Left lung (tissue), 10 donors: ENCODE measurements around the gene NAXD. TPM values are rescaled to one million over a fixed set of nuclear protein-coding genes. Genes with fewer than 3 reads are reported as not detected.
A peak's percentile ranks its signal among the peaks of the same experiment; 100 is the strongest.

Experiments used
- ATAC-seq: fragments of 200-7000 bp; cut with Tn5 transposase; one replicate; pipeline ENCODE4 v1.9.1; 2020; ENCODE audit warnings: moderate library complexity
- DNase-seq, 4 donors: peaks; one replicate each; pipeline ENCODE4 v3.0.0-alpha.2; 2013 to 2020
- H3K27ac ChIP-seq, 2 donors: fragments of 200-600 bp; sonication (generic) in 1 of 2; one replicate each; pipeline versions ENCODE4 v1.5.0 to v1.8.0; 2020 to 2021
- H3K27me3 ChIP-seq, 2 donors: fragments of 200-600 bp; sonication (generic) in 1 of 2; one replicate each; pipeline versions ENCODE4 v1.5.0 to v1.8.0; 2020 to 2021
- H3K36me3 ChIP-seq, 2 donors: fragments of 200-600 bp; sonication (generic) in 1 of 2; one replicate each; pipeline versions ENCODE4 v1.5.0 to v1.8.0; 2020 to 2021
- H3K4me1 ChIP-seq, 2 donors: fragments of 200-600 bp; one replicate each; pipeline ENCODE4 v1.8.0; 2021
- H3K4me3 ChIP-seq, 2 donors: fragments of 200-600 bp; sonication (generic) in 1 of 2; one replicate each; pipeline versions ENCODE4 v1.5.0 to v1.8.0; 2020 to 2021; ENCODE audit warnings: mild to moderate bottlenecking in 1 of 2
- H3K9me3 ChIP-seq, 2 donors: fragments of 200-600 bp; sonication (generic) in 1 of 2; one replicate each; pipeline versions ENCODE4 v1.5.0 to v1.8.0; 2020 to 2021
- intact Hi-C, 2 donors: fragments of 100-400 bp; cut with DNase I; formaldehyde crosslinking; loops; one replicate each; pipeline versions ENCODE4 v1.11.2 to v1.14.2; 2022
- polyA plus RNA-seq, 6 donors: library from polyadenylated mRNA; unstranded; fragments of 120-200 nt; gene quantifications; one replicate each; pipeline ENCODE4 v1.2.1, GENCODE V29; 2013; ENCODE audit not compliant: insufficient read length in 6 of 6
- total RNA-seq, 2 donors: library from RNA; stranded (reverse); fragmentation: NEBNext Ultra II Directional; extraction: Animal tissue kit (Norgen Biotek cat#: 25700); gene quantifications; one replicate each; pipeline ENCODE4 v1.2.1, GENCODE V29; 2021
- TF ChIP-seq, protein P1 (sequence below), 2 donors: fragments of 200-600 bp; sonication (generic) in 1 of 2; IDR thresholded peaks; one replicate each; pipeline versions ENCODE4 v1.5.0 to v1.8.0; 2021; ENCODE audit warnings: antibody characterized with exemption in 2 of 2
- donor health status: DM: no; HTN: yes; CAD: no.
- donor health status: DM: no; HTN: no; CAD: no.

Gene NAXD
- total and polyA plus RNA-seq, 8 donors, result 25.3 to 41.1 (median 37.7) TPM

DNA sequence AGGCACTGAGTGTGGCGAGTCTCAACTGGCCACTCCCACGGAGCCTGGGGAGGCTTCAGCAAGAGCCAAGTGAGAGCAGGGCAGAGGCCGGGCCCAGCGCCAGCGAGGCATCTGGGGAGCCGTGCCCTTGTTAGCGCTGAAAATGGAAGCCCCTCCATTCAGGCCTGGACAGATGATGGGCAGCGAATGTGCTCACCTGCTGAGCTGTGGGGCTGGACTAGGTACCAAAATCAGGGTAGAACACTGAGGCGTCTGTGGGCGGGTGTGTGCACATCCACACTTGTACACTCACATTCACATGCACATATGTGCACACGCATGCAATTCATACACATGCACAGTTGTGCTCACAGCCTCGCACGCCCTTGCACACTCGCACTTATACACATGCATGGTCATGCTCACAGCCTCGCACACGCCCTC, 20.7 kb downstream of the NAXD start:
- no peak for ATAC-seq
- TF ChIP-seq, protein P1, sequence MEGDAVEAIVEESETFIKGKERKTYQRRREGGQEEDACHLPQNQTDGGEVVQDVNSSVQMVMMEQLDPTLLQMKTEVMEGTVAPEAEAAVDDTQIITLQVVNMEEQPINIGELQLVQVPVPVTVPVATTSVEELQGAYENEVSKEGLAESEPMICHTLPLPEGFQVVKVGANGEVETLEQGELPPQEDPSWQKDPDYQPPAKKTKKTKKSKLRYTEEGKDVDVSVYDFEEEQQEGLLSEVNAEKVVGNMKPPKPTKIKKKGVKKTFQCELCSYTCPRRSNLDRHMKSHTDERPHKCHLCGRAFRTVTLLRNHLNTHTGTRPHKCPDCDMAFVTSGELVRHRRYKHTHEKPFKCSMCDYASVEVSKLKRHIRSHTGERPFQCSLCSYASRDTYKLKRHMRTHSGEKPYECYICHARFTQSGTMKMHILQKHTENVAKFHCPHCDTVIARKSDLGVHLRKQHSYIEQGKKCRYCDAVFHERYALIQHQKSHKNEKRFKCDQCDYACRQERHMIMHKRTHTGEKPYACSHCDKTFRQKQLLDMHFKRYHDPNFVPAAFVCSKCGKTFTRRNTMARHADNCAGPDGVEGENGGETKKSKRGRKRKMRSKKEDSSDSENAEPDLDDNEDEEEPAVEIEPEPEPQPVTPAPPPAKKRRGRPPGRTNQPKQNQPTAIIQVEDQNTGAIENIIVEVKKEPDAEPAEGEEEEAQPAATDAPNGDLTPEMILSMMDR (IDR thresholded peaks at IDR 0.05), result no peak
- H3K9me3 ChIP-seq, result no peaks in the 10 kb centered on the region
- intact Hi-C loops, result no loop called here
- H3K27me3 ChIP-seq, result no peaks in the 10 kb centered on the region
- peak in 1 of 4 donors; percentile 58 for DNase-seq
- no peaks in the 10 kb centered on the region for H3K4me1 ChIP-seq
- H3K27ac ChIP-seq, result no peak overlapping the region
- no peak overlapping the region for H3K4me3 ChIP-seq
- peaks cover 3 to 86% of the 10 kb centered on the region in 2 donors for H3K36me3 ChIP-seq

DNA sequence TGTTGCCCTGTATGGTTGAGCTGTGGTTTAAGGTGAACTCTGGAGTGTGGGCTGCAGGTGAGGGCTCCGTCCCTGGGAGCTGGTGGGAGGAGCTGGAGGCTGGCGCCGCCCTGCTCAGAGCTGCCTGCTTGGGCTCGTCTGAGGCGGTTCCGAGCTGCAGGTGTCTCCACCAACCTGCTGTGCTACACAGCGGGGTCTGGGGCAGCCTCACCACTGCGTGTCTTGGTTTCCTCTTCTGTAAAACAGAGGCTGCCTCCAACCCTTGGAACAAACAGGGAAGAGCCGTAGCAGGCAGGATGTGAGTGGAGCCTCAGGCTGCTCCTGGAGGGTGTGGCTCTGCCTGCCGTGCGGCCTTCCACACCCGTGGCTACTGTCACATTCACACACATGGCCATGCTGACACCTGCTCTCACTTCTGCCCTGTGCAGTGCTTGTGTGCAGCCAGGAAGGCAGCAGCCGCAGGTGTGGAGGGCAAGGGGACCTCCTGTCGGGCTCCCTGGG, 21.4 kb downstream of the NAXD start:
- Histone ChIP-seq H3K27ac (no peak overlapping the region), H3K36me3 (peaks cover 3 to 86% of the 10 kb centered on the region in 2 donors), H3K27me3 (no peaks in the 10 kb centered on the region), H3K9me3 (no peaks in the 10 kb centered on the region), H3K4me3 (no peak overlapping the region), H3K4me1 (no peaks in the 10 kb centered on the region)
- DNase-seq, result peak in 1 of 4 donors; percentile 77
- no peak for ATAC-seq
- intact Hi-C loops, result no loop called here
- TF ChIP-seq, protein P1 (IDR thresholded peaks at IDR 0.05), result no peak

DNA sequence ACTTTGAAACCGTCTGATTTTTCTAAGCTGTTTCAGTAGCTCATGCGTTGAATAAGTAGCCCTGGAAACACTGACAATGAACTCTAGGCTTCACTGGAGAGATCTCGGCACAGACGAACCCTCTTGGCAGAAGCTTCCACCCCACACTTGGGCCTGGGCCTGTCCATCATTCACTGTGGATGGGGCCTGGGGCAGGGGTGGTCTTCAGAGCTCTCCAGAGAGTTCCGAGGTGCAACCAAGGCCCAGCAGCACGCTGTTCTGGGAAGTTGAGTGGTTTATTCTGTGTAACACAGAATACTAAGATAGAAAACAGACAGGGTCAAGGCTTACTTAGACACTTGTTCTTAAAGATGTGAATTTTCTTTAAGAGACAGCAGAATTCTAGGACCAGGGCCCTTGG, 21.9 kb downstream of the NAXD start:
- no peak for ATAC-seq
- Histone ChIP-seq H3K27me3 (no peaks in the 10 kb centered on the region), H3K4me1 (no peaks in the 10 kb centered on the region), H3K36me3 (peaks cover 3 to 86% of the 10 kb centered on the region in 2 donors), H3K9me3 (no peaks in the 10 kb centered on the region), H3K27ac (no peak overlapping the region), H3K4me3 (no peak overlapping the region)
- intact Hi-C loops, result no loop called here
- peak in 1 of 4 donors; percentile 17 for DNase-seq
- TF ChIP-seq, protein P1 (IDR thresholded peaks at IDR 0.05), result no peak

- TF ChIP-seq, protein P1 (IDR thresholded peaks at IDR 0.05), result no peak
- no peaks in the 10 kb centered on the region for H3K4me1 ChIP-seq
- H3K27me3 ChIP-seq, result no peaks in the 10 kb centered on the region
- H3K27ac ChIP-seq, result no peak overlapping the region
- DNase-seq (peak in 1 of 4 donors; percentile 28), ATAC-seq (no peak)
- H3K4me3 ChIP-seq, result no peak overlapping the region
- intact Hi-C loops, result no loop called here
- peaks cover 3 to 87% of the 10 kb centered on the region in 2 donors for H3K36me3 ChIP-seq
- no peaks in the 10 kb centered on the region for H3K9me3 ChIP-seq
Observed at GRCh38 chr13:110637747-110638146, 22.4 kb downstream of the NAXD start.

DNA sequence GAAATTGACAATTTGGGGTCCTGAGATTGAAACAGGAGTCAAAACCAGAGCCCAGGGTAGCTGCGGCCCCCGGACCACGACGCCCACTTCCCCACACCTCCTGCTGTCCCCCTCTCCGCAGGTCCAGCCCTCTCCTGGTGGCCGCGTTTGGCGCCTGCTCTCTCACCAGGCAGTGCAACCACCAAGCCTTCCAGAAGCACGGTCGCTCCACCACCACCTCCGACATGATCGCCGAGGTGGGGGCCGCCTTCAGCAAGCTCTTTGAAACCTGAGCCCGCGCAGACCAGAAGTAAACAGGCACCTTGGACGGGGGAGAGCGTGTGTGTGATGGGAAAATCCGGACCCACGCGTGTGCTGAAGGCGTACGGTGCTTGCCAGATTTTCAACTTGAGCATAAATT, 22.9 kb downstream of the NAXD start:
- no peaks in the 10 kb centered on the region for H3K27me3 ChIP-seq
- peaks cover 3 to 92% of the 10 kb centered on the region in 2 donors for H3K36me3 ChIP-seq
- no peaks in the 10 kb centered on the region for H3K9me3 ChIP-seq
- ATAC-seq, result no peak
- intact Hi-C loops, result no loop called here
- peak in 1 of 4 donors; percentile 72 for DNase-seq
- H3K4me3 ChIP-seq, result no peak overlapping the region
- no peaks in the 10 kb centered on the region for H3K4me1 ChIP-seq
- TF ChIP-seq, protein P1 (IDR thresholded peaks at IDR 0.05), result no peak
- H3K27ac ChIP-seq, result no peak overlapping the region
